ENCODE measurements around the gene PRKCH.

- TF ChIP-seq CTCF (IDR thresholded peaks at IDR 0.05) (no peak), POLR2A (IDR thresholded peaks at IDR 0.05) (no peak)
Observed at GRCh38 chr14:61329478-61330051, 8.2 kb downstream of the PRKCH start.
